ENCODE data around the gene ITGAX. TPM values are rescaled to one million over a fixed set of nuclear protein-coding genes. Genes with fewer than 3 reads are reported as not detected.

ITGAX gene
- total RNA-seq, 1 experiment from 2014 or later = 0.14 TPM

DNA sequence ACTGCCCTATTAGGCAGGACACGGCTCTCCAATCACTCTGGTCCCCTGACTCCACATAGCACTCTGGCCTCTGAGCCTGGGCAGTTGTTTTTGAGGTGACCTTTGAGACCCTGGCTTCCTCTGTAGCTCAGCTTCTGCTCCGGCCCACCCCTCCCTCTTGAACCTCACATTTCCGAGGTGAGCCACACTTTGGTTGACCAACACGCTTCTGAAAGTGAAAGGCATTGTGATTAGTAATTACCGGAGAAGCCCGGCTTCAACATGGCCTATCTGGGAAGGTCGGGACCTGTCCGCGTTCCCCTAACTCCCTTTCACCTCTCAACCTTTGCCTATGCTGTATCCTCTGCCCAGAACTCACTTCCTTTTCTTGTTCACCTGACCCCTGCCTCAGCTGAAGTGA, 10.3 kb upstream of the ITGAX start:
- DNase-seq (ENCODE audit: unreplicated experiment) = no peak
- intact Hi-C loops (cut with micrococcal nuclease) = no loop called here
- TF ChIP-seq, protein P1, sequence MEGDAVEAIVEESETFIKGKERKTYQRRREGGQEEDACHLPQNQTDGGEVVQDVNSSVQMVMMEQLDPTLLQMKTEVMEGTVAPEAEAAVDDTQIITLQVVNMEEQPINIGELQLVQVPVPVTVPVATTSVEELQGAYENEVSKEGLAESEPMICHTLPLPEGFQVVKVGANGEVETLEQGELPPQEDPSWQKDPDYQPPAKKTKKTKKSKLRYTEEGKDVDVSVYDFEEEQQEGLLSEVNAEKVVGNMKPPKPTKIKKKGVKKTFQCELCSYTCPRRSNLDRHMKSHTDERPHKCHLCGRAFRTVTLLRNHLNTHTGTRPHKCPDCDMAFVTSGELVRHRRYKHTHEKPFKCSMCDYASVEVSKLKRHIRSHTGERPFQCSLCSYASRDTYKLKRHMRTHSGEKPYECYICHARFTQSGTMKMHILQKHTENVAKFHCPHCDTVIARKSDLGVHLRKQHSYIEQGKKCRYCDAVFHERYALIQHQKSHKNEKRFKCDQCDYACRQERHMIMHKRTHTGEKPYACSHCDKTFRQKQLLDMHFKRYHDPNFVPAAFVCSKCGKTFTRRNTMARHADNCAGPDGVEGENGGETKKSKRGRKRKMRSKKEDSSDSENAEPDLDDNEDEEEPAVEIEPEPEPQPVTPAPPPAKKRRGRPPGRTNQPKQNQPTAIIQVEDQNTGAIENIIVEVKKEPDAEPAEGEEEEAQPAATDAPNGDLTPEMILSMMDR (IDR thresholded peaks at IDR 0.05; ENCODE audit: unreplicated experiment) = no peak
- ChIA-PET POLR2A (no interaction called here), CTCF (interaction anchor here (1.0 kb wide), 1 partner anchor 98 kb away, joined by 4 read pairs; the partner anchor contains the start of gene ZNF843)
- Mint-ChIP-seq H3K27ac (ENCODE audit: low read depth, unreplicated experiment) (no peak overlapping the region), H3K27me3 (ENCODE audit: insufficient read depth, unreplicated experiment) (peaks cover 15% of the 10 kb centered on the region), H3K4me1 (ENCODE audit: insufficient read depth, unreplicated experiment) (no peaks in the 10 kb centered on the region), H3K9me3 (ENCODE audit: unreplicated experiment) (no peaks in the 10 kb centered on the region), H3K4me3 (ENCODE audit: unreplicated experiment) (no peak overlapping the region), H3K36me3 (ENCODE audit: insufficient read depth, unreplicated experiment) (no peaks in the 10 kb centered on the region)
- no TSS peak for BruUV-seq (replicated peaks)

DNA sequence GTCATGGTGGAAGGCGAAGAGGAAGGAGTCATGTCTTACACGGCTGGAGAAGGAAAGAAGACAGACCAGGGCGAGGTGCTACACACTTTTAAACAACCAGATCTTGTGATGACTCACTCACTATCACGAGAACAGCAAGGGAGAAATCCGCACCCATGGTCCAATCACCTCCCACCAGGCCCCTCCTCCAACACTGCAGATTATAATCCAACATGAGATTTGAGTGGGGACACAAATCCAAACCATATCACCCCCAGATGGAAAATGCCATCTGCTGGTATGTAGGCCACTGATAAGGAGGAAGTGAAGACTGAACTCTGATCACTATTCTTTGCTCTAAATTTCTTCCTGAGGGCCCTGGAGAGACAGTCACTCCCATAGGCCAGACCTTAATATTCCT, 7.5 kb upstream of the ITGAX start:
- peaks cover 17% of the 10 kb centered on the region for H3K27me3 Mint-ChIP-seq (ENCODE audit: insufficient read depth, unreplicated experiment)
- ChIA-PET CTCF (no interaction called here), POLR2A (no interaction called here)
- H3K4me3 Mint-ChIP-seq (ENCODE audit: unreplicated experiment) = no peak overlapping the region
- intact Hi-C loops (cut with micrococcal nuclease) = no loop called here
- DNase-seq (ENCODE audit: unreplicated experiment) = no peak
- H3K27ac Mint-ChIP-seq (ENCODE audit: low read depth, unreplicated experiment) = no peak overlapping the region
- no peaks in the 10 kb centered on the region for H3K9me3 Mint-ChIP-seq (ENCODE audit: unreplicated experiment)
- H3K36me3 Mint-ChIP-seq (ENCODE audit: insufficient read depth, unreplicated experiment) = no peaks in the 10 kb centered on the region
- BruUV-seq (replicated peaks) = no TSS peak
- TF ChIP-seq, protein P1 (IDR thresholded peaks at IDR 0.05; ENCODE audit: unreplicated experiment) = no peak
- H3K4me1 Mint-ChIP-seq (ENCODE audit: insufficient read depth, unreplicated experiment) = no peaks in the 10 kb centered on the region

DNA sequence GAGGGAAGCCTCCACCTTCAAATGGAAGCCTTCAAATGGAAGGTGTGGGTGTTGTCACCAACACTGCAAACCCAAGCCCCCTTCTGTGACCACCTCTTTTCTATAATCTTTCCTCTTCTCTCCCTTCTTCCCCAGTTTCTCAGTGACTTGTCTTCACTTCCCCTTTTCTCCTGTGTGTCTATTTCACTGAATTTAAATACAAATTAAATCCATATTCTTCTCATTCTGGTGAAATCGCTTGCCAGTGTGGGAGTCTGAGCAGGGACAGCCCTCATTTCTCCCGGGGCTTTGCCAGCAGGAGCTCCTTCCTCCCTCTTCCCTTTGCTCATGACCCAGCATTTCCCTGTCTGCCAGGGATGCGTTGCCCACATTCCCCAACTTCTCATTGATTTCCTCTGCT, 6.4 kb upstream of the ITGAX start:
- ChIA-PET POLR2A (no interaction called here), CTCF (interaction anchor here (0.6 kb wide), 1 partner anchor 655 kb away, joined by 3 read pairs; no protein-coding TSS in a partner anchor)
- Mint-ChIP-seq H3K27me3 (ENCODE audit: insufficient read depth, unreplicated experiment) (peaks cover 27% of the 10 kb centered on the region), H3K4me3 (ENCODE audit: unreplicated experiment) (no peak overlapping the region), H3K4me1 (ENCODE audit: insufficient read depth, unreplicated experiment) (no peaks in the 10 kb centered on the region), H3K36me3 (ENCODE audit: insufficient read depth, unreplicated experiment) (no peaks in the 10 kb centered on the region), H3K27ac (ENCODE audit: low read depth, unreplicated experiment) (no peak overlapping the region), H3K9me3 (ENCODE audit: unreplicated experiment) (no peaks in the 10 kb centered on the region)
- no peak for DNase-seq (ENCODE audit: unreplicated experiment)
- BruUV-seq (replicated peaks) = no TSS peak
- TF ChIP-seq, protein P1 (IDR thresholded peaks at IDR 0.05; ENCODE audit: unreplicated experiment) = no peak
- intact Hi-C loops (cut with micrococcal nuclease) = no loop called here

DNA sequence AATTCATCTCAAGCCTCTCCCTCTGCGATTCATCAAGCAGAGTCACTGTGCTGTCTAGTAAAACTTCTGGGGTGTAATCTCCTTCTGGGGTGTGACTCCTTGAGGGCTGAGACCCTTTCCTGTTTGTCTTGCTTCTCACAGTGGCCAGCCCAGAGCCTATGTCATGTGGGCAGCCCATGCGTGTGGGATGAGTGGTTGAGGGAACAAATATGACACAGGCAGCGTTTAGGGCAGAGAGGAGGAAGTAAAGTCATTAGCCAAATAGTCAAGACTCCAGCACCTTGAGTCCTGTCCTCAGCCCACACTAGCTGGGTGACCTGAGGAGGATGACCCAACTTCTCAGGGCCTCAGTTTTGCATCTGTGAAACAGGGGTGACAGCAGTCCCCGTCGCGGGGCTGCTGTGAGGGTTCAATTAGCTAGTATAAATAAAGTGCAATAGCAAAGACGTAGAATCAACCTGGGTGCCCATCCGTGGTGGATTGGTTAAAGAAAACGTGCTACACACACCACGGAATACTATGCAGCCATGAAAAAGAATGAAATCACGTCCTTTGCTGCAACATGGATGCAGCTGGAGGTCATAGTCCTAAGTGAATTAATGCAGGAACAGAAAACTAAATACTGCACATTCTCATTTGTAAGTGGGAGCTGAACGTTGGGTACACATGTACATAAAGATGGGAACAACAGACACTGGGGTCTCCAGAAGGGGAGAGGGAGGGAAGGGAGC, 4.5 kb upstream of the ITGAX start:
- DNase-seq (ENCODE audit: unreplicated experiment) = no peak
- CTCF ChIA-PET = no interaction called here
- Mint-ChIP-seq H3K9me3 (ENCODE audit: unreplicated experiment) (no peaks in the 10 kb centered on the region), H3K4me3 (ENCODE audit: unreplicated experiment) (no peak overlapping the region), H3K36me3 (ENCODE audit: insufficient read depth, unreplicated experiment) (no peaks in the 10 kb centered on the region), H3K27me3 (ENCODE audit: insufficient read depth, unreplicated experiment) (peaks cover 27% of the 10 kb centered on the region), H3K27ac (ENCODE audit: low read depth, unreplicated experiment) (no peak overlapping the region), H3K4me1 (ENCODE audit: insufficient read depth, unreplicated experiment) (peaks cover 7% of the 10 kb centered on the region)
- POLR2A ChIA-PET = no interaction called here
- TF ChIP-seq, protein P1 (IDR thresholded peaks at IDR 0.05; ENCODE audit: unreplicated experiment) = no peak
- BruUV-seq (replicated peaks) = no TSS peak
- intact Hi-C loops (cut with micrococcal nuclease) = no loop called here
